GM18873 (cell line): ENCODE measurements around the gene WNT7B.

Experiments used
- ATAC-seq: cut with Tn5 transposase; IDR thresholded peaks from one replicate; pipeline ENCODE4 v1.9.1; 2021; ENCODE audit warnings: mild to moderate bottlenecking, moderate library complexity, moderate number of reproducible peaks; ENCODE audit not compliant: unreplicated experiment, low FRiP score

Gene WNT7B

GRCh38 chr22:45975164-45976161 is 1.5 kb downstream of the WNT7B start:
- no peak for ATAC-seq

- no peak for ATAC-seq
Measured at GRCh38 chr22:45974498-45974897, 2.5 kb downstream of the WNT7B start.

- no peak for ATAC-seq
Measured at GRCh38 chr22:45972889-45973253, 4.1 kb downstream of the WNT7B start.

GRCh38 chr22:45972091-45972888 is 4.7 kb downstream of the WNT7B start:
- ATAC-seq: no peak

- ATAC-seq: no peak
Measured at GRCh38 chr22:45971408-45972028, 5.4 kb downstream of the WNT7B start.

GRCh38 chr22:45970705-45971407 is 6.1 kb downstream of the WNT7B start:
- ATAC-seq: no peak

- no peak for ATAC-seq
Measured at GRCh38 chr22:45969801-45970470, 7.0 kb downstream of the WNT7B start.

- no peak for ATAC-seq
Measured at GRCh38 chr22:45969414-45969799, 7.6 kb downstream of the WNT7B start.

- no peak for ATAC-seq
Measured at GRCh38 chr22:45968751-45969413, 8.1 kb downstream of the WNT7B start.

GRCh38 chr22:45968003-45968650 is 8.8 kb downstream of the WNT7B start:
- no peak for ATAC-seq

- no peak for ATAC-seq
Measured at GRCh38 chr22:45966895-45967365, 10.0 kb downstream of the WNT7B start.

GRCh38 chr22:45966320-45966894 is 10.6 kb downstream of the WNT7B start:
- no peak for ATAC-seq

- no peak for ATAC-seq
Measured at GRCh38 chr22:45965563-45965962, 11.4 kb downstream of the WNT7B start.

GRCh38 chr22:45964926-45965527 is 11.9 kb downstream of the WNT7B start:
- no peak for ATAC-seq

GRCh38 chr22:45964372-45964771 is 12.6 kb downstream of the WNT7B start:
- ATAC-seq: no peak

GRCh38 chr22:45963821-45964220 is 13.1 kb downstream of the WNT7B start:
- ATAC-seq: no peak

- no peak for ATAC-seq
Measured at GRCh38 chr22:45962756-45963324, 14.1 kb downstream of the WNT7B start.

GRCh38 chr22:45962434-45962718 is 14.6 kb downstream of the WNT7B start:
- ATAC-seq: no peak
